Measurements from ENCODE around the gene ZNF646.
"Not testable (repeated sequence)": the region's sequence is repeated elsewhere in the genome, so short reads cannot be mapped to it uniquely, and the experiment has no call there.

ZNF646 gene

GRCh38 chr16:31084584-31085302 lies 10.5 kb downstream of the ZNF646 start:
- DNase-seq: no peak

- no peak for DNase-seq
Measured at GRCh38 chr16:31085411-31085810, 11.2 kb downstream of the ZNF646 start.

GRCh38 chr16:31085873-31086628 lies 11.8 kb downstream of the ZNF646 start:
- DNase-seq: no peak

GRCh38 chr16:31086629-31086906 lies 12.3 kb downstream of the ZNF646 start:
- no peak for DNase-seq

GRCh38 chr16:31087481-31087880 lies 13.3 kb downstream of the ZNF646 start:
- DNase-seq: no peak

GRCh38 chr16:31087971-31088370 lies 13.7 kb downstream of the ZNF646 start:
- no peak for DNase-seq

GRCh38 chr16:31088459-31089183 lies 14.4 kb downstream of the ZNF646 start, which contains the start of gene PRSS53:
Gene PRSS53, minus strand, starts transcription at chr16:31088943. Its CDS starts 134 bp downstream, at chr16:31088809.
- no peak for DNase-seq

GRCh38 chr16:31089199-31089598 lies 15.0 kb downstream of the ZNF646 start:
- no peak for DNase-seq

- no peak for DNase-seq
Measured at GRCh38 chr16:31090540-31090939, 16.3 kb downstream of the ZNF646 start.

- DNase-seq: no peak
Measured at GRCh38 chr16:31092330-31092729, 18.1 kb downstream of the ZNF646 start.

- DNase-seq: peak; percentile 49
Measured at GRCh38 chr16:31093132-31093703, 19.0 kb downstream of the ZNF646 start.

GRCh38 chr16:31094088-31094423 lies 19.8 kb downstream of the ZNF646 start:
- no peak for DNase-seq

- DNase-seq: peak; percentile 98
Measured at GRCh38 chr16:31094424-31095120, 20.4 kb downstream of the ZNF646 start, which contains the start of gene VKORC1. Gene VKORC1, minus strand, starts transcription at chr16:31094797. Its CDS starts 68 bp downstream, at chr16:31094729.

- DNase-seq: no peak
Measured at GRCh38 chr16:31099860-31100638, 25.8 kb downstream of the ZNF646 start.

GRCh38 chr16:31100876-31101641 lies 26.8 kb downstream of the ZNF646 start:
- DNase-seq: not testable (repeated sequence)

- no peak for DNase-seq
Measured at GRCh38 chr16:31105677-31106213, 31.5 kb downstream of the ZNF646 start.

GRCh38 chr16:31106509-31107464 lies 32.6 kb downstream of the ZNF646 start:
- no peak for DNase-seq

- no peak for DNase-seq
Measured at GRCh38 chr16:31107465-31107867, 33.2 kb downstream of the ZNF646 start.

- peak; percentile 36 for DNase-seq
Measured at GRCh38 chr16:31108035-31108793, 34.0 kb downstream of the ZNF646 start, which contains the start of gene BCKDK. Gene BCKDK, plus strand, starts transcription at chr16:31108386. Its CDS starts 838 bp downstream, at chr16:31109224.
